Spinal cord (tissue), 10 donors: ENCODE measurements around the gene B3GAT1. TPM values are rescaled to one million over a fixed set of nuclear protein-coding genes. Genes with fewer than 3 reads are reported as not detected.
A peak's percentile ranks its signal among the peaks of the same experiment; 100 is the strongest.
"Not testable (repeated sequence)": the region's sequence is repeated elsewhere in the genome, so short reads cannot be mapped to it uniquely, and the experiment has no call there.

ENCODE experiments used
- DNase-seq, 6 donors: peaks; one replicate each; pipeline versions ENCODE4 v3.0.0 to v3.0.0-alpha.2; 2013 to 2015; ENCODE audit warnings: low spot score in 6 of 6, low read depth in 4 of 6
- H3K27ac ChIP-seq: one replicate; pipeline ENCODE4 v1.5.1; 2013; ENCODE audit warnings: low read depth, low read length, control low read depth
- H3K27me3 ChIP-seq: one replicate; pipeline ENCODE4 v1.6.1; 2013; ENCODE audit warnings: low read length; ENCODE audit not compliant: control insufficient read depth, insufficient read depth
- H3K36me3 ChIP-seq: one replicate; pipeline ENCODE4 v1.6.1; 2013; ENCODE audit warnings: low read length; ENCODE audit not compliant: control insufficient read depth, insufficient read depth
- H3K4me1 ChIP-seq: one replicate; pipeline ENCODE4 v1.6.1; 2013; ENCODE audit warnings: low read length; ENCODE audit not compliant: control insufficient read depth, insufficient read depth
- H3K4me3 ChIP-seq: one replicate; pipeline ENCODE4 v1.5.1; 2013; ENCODE audit warnings: low read depth, low read length, control low read depth
- H3K9me3 ChIP-seq: one replicate; pipeline ENCODE4 v1.6.1; 2013; ENCODE audit warnings: low read length; ENCODE audit not compliant: control insufficient read depth, insufficient read depth
- WGBS: methylation state at CpG from one replicate; pipeline ENCODE4 v1.1.5; 2013; ENCODE audit warnings: missing lambda C conversion rate; ENCODE audit not compliant: insufficient coverage; 5-methylcytosine and 5-hydroxymethylcytosine counted together
- long read RNA-seq, 4 donors: transcript quantifications; one replicate each; lab custom pipeline, GENCODE V29; 2026
- polyA plus RNA-seq, 2 donors: library from polyadenylated mRNA; unstranded; fragments of 120-200 nt; gene quantifications; one replicate each; pipeline ENCODE4 v1.2.1, GENCODE V29; 2013; ENCODE audit not compliant: insufficient read length in 2 of 2
- total RNA-seq, 2 donors: library from RNA; depleted of rRNA in 1 of 2; stranded (reverse); fragments of 120-200 nt in 1 of 2; fragments of >200 nt in 1 of 2; gene quantifications; one replicate each; pipeline versions ENCODE4 v1.2.3 to v1.2.4, GENCODE V29; 2013 to 2014
- donor health status: healthy.

B3GAT1 gene, protein sequence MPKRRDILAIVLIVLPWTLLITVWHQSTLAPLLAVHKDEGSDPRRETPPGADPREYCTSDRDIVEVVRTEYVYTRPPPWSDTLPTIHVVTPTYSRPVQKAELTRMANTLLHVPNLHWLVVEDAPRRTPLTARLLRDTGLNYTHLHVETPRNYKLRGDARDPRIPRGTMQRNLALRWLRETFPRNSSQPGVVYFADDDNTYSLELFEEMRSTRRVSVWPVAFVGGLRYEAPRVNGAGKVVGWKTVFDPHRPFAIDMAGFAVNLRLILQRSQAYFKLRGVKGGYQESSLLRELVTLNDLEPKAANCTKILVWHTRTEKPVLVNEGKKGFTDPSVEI
- total RNA-seq (10 to 100 TPM; 25.5 to 31.7 TPM), polyA plus RNA-seq (100 to 1,000 TPM; 142 to 186 TPM)
- long read RNA-seq, donor 1, full-length matches to known transcripts = 15 of 26 reads
- long read RNA-seq, donor 1, partial matches to known transcripts = 0 of 26 reads
- long read RNA-seq, donor 1, other reads (novel, unspliced or antisense) = 11 of 26 reads
- long read RNA-seq, donor 2, full-length matches to known transcripts = 9 of 25 reads
- long read RNA-seq, donor 2, partial matches to known transcripts = 8 of 25 reads
- long read RNA-seq, donor 2, other reads (novel, unspliced or antisense) = 8 of 25 reads
- long read RNA-seq, donor 3, full-length matches to known transcripts = 13 of 35 reads
- long read RNA-seq, donor 3, partial matches to known transcripts = 7 of 35 reads
- long read RNA-seq, donor 3, other reads (novel, unspliced or antisense) = 15 of 35 reads
- long read RNA-seq, donor 4 = 0 reads

DNA sequence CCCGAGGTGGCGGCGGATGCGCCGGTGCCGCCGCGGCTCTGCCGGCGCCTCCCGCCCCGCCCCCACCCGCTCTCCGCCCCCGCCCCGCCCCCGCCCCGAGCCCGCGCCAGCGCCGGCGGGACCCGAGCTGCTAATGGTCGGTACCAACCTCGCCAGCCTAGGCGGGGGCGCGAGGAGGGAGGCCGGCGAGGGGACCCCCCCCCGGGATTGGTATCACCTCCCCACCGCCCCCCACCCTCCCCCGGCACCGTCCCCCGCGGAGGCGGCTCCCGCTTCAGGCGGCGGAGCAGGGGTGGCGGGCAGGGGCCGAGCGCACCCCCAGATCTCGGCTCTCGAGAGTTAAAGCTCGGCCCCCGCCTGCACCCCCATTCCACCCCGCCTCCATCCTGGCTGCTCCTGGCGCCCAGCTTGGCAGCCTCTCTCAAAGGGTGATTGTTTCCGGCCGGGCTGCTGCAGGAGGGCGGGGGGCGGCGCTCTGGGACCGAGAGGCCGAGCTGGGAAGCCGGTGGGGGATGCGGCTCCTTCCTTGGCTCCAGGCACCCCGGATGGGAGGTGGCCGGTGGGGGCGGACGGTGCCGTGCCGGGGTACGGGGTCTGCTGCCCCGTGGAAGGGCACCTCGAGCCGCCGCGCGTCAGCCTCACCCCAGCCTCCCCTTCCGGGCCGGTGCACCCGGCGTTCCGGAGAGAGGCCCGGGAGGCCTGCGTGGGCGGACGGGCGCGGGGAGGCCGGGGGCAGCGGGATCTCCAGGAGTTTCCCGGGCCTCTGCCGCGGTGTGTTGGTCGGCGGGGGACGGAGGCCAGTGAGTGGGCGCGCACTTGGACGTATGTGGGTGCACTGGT lies at the start of gene B3GAT1:
Gene B3GAT1, minus strand, starts transcription at position 40 of the 840 bp plus-strand sequence. CDS start 24,583 bp downstream, outside the sequence.
- Histone ChIP-seq H3K36me3 (peaks cover 9% of the 10 kb centered on the region), H3K4me1 (peaks cover 71% of the 10 kb centered on the region), H3K27me3 (peaks cover 3% of the 10 kb centered on the region), H3K4me3 (peak within 1 kb of the TSS; percentile 58), H3K9me3 (no peaks in the 10 kb centered on the region), H3K27ac (peak within 1 kb of the TSS; percentile 57)
- under 1% methylated on average over 55 of the region's 94 CpGs for WGBS
- peak in 5 of 6 donors; percentile 74 to 94 (median 83) for DNase-seq

GRCh38 chr11:134461621-134462020 lies 49.6 kb upstream of the B3GAT1 start:
- DNase-seq = no peak
- Histone ChIP-seq H3K4me3 (no peak overlapping the region), H3K36me3 (no peaks in the 10 kb centered on the region), H3K27ac (no peak overlapping the region), H3K4me1 (peaks cover 24% of the 10 kb centered on the region), H3K9me3 (peaks cover 5% of the 10 kb centered on the region), H3K27me3 (no peaks in the 10 kb centered on the region)
- 93% methylated on average over 1 of the region's 1 CpG for WGBS

DNA sequence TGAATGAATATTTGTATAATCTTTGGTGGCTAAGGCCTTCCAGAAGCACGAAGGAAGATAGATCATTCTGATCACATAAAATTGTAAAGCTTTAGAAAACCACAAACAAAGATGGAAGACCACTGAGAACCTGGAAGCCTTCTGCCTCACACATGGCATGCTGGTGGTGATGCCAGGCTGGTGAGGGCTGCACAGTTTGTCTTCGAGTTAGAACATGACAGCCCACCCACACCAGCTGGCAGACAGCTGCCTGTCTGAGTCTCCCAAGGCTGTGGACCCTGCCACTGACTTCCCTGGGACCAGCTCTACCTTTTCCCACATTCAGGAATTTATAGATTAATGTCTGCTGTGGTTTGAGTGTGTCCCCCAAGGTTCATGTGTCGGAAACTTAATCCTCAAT lies 48.8 kb upstream of the B3GAT1 start:
- Histone ChIP-seq H3K4me1 (peaks cover 17% of the 10 kb centered on the region), H3K27me3 (no peaks in the 10 kb centered on the region), H3K27ac (no peak overlapping the region), H3K4me3 (no peak overlapping the region), H3K9me3 (peaks cover 5% of the 10 kb centered on the region), H3K36me3 (no peaks in the 10 kb centered on the region)
- DNase-seq = no peak
- 100% methylated on average over 1 of the region's 3 CpGs for WGBS

DNA sequence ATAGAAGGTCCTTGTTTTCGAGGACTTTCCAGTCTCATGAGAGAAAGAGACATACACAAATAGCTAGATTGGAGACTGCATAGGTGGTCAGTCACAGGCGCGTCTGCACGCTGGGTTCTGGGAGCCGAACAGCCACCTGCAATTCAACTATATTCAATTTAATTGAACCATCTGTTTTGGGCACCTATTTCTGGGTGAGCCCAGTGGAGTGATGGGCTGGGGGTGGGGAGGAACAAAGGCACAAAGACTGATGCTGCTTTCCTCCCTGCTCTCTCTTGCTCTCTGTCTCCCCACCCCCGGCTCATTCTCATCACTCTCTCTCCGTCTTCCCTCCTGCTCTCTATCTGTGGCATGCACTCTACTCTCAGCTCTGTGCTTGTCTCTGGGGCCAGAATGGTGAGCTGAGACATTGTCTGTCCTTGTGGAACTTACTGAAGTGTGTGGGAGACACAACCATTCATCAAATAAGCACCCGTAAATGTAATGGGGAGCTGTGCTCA lies 48.1 kb upstream of the B3GAT1 start:
- Histone ChIP-seq H3K27me3 (no peaks in the 10 kb centered on the region), H3K4me3 (no peak overlapping the region), H3K9me3 (peaks cover 5% of the 10 kb centered on the region), H3K27ac (no peak overlapping the region), H3K36me3 (no peaks in the 10 kb centered on the region), H3K4me1 (peaks cover 19% of the 10 kb centered on the region)
- DNase-seq = peak in 1 of 6 donors; percentile 68
- WGBS = 100% methylated on average over 1 of the region's 8 CpGs

DNA sequence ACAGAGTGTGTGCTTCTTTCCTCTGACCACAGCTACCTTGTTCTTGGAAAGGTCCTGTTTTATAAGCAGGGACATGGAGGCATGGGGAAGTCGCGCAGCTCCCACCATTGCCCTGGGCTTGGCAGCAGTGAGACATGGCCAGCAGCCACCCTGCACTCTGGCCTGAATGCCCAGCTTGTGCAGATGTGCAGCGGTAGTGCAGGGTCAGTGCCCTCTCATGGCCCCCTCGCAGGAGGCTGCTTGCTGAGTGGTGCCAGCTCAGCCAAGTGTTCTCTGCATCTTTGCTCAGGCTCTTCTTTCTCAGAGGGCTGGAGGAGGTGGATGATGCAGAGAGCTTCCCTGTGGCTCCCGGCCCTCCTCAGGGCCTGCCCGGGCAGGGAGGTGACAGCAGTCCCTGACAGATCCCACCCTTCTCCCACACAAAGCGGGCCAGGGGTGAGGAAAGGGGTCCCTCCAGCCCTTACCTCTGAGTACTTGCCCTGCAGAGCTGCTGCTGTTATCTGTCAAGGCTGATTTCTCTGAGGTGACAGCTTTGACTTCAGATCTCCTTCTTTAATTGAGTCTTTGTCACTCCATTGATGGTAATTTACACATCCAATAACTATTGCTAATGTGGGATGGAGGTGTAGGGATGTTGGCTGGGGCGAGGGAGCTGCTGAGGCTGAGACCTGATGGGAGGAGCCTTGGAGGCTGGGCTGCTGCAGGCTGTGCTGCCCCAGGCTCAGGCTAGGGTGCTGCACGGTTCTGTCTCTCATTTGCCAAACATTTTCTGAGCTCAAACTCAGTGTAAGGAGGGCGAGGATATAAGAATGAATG lies 47.4 kb upstream of the B3GAT1 start:
- H3K27ac ChIP-seq = no peak overlapping the region

DNA sequence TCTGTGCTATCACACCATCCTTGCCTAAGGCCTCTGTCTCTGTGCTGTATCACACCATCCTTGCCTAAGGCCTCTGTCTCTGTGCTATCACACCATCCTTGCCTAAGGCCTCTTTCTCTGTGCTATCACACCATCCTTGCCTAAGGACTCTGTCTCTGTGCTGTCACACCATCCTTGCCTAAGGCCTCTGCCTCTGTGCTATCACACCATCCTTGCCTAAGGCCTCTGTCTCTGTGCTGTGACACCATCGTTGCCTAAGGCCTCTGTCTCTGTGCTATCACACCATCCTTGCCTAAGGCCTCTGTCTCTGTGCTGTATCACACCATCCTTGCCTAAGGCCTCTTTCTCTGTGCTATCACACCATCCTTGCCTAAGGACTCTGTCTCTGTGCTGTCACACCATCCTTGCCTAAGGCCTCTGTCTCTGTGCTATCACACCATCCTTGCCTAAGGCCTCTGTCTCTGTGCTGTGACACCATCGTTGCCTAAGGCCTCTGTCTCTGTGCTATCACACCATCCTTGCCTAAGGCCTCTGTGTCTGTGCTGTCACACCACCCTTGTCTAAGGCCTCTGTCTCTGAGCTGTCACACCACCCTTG lies 45.5 kb upstream of the B3GAT1 start:
- not testable (repeated sequence) for H3K9me3 ChIP-seq, DNase-seq, H3K27me3 ChIP-seq, H3K4me3 ChIP-seq, H3K36me3 ChIP-seq, H3K27ac ChIP-seq
- peaks cover 33% of the 10 kb centered on the region for H3K4me1 ChIP-seq
- WGBS = 74% methylated on average over 2 of the region's 2 CpGs

More for the DNA sequence above, 47.4 kb upstream of the B3GAT1 start:
- Histone ChIP-seq H3K27me3 (no peaks in the 10 kb centered on the region), H3K4me3 (no peak overlapping the region), H3K4me1 (peaks cover 20% of the 10 kb centered on the region), H3K9me3 (peaks cover 5% of the 10 kb centered on the region), H3K36me3 (no peaks in the 10 kb centered on the region)
- DNase-seq = peak in 1 of 6 donors; percentile 51
- WGBS = 46% methylated on average over 6 of the region's 10 CpGs

GRCh38 chr11:134455516-134455915 lies 43.5 kb upstream of the B3GAT1 start:
- Histone ChIP-seq H3K36me3 (no peaks in the 10 kb centered on the region), H3K27ac (no peak overlapping the region), H3K4me3 (no peak overlapping the region), H3K4me1 (peaks cover 41% of the 10 kb centered on the region), H3K27me3 (no peaks in the 10 kb centered on the region), H3K9me3 (peaks cover 5% of the 10 kb centered on the region)
- peak in 1 of 6 donors; percentile 20 for DNase-seq
- 56% methylated on average over 2 of the region's 3 CpGs for WGBS

- H3K4me3 ChIP-seq = no peak overlapping the region
- peaks cover 5% of the 10 kb centered on the region for H3K9me3 ChIP-seq
- WGBS = 90% methylated on average over 6 of the region's 6 CpGs
- DNase-seq = no peak
- no peak overlapping the region for H3K27ac ChIP-seq
- peaks cover 28% of the 10 kb centered on the region for H3K4me1 ChIP-seq
- H3K27me3 ChIP-seq = no peaks in the 10 kb centered on the region
- H3K36me3 ChIP-seq = no peaks in the 10 kb centered on the region
These were observed 42.2 kb upstream of the B3GAT1 start for GRCh38 chr11:134454146-134454690.
